K562 (cell line): ENCODE data around the gene TMBIM4. TPM values are rescaled to one million over a fixed set of nuclear protein-coding genes. Genes with fewer than 3 reads are reported as not detected.
A peak's percentile ranks its signal among the peaks of the same experiment; 100 is the strongest.

Experiments
- BACH1 ChIP-seq: fragments of 200-800 bp; sonication (Bioruptor generic); IDR thresholded peaks from 2 replicates; pipeline ENCODE4 v1.6.1; 2016; ENCODE audit warnings: missing genetic modification characterization, missing compliant biosample characterization
- DMBX1 ChIP-seq: fragments of 250-450 bp; sonication (Bioruptor Pico); IDR thresholded peaks from 2 replicates; pipeline ENCODE4 v1.8.0; 2022; ENCODE audit warnings: inconsistent platforms, mild to moderate bottlenecking, moderate library complexity, borderline replicate concordance
- DPF2 ChIP-seq: fragments of 450-650 bp; IDR thresholded peaks from 2 replicates; pipeline ENCODE4 v1.6.1; 2016
- ELF2 ChIP-seq: fragments of 250-450 bp; sonication (Bioruptor Pico); IDR thresholded peaks from 2 replicates; pipeline ENCODE4 v1.5.0; 2021; ENCODE audit warnings: mild to moderate bottlenecking
- EP400 ChIP-seq: fragments of 450-650 bp; IDR thresholded peaks from 2 replicates; pipeline ENCODE4 v1.6.1; 2017; ENCODE audit warnings: antibody characterized with exemption, mild to moderate bottlenecking, moderate library complexity
- ESRRB ChIP-seq: fragments of 250-450 bp; sonication (Bioruptor Pico); IDR thresholded peaks from 2 replicates; pipeline ENCODE4 v1.5.0; 2020; ENCODE audit warnings: mild to moderate bottlenecking, moderate library complexity, borderline replicate concordance
- EZH2 ChIP-seq: IDR thresholded peaks from 2 replicates; pipeline ENCODE4 v1.6.1; 2012; ENCODE audit warnings: low read depth, mild to moderate bottlenecking, inconsistent platforms, low read length, borderline replicate concordance
- FOXJ3 ChIP-seq: sonication (generic); formaldehyde crosslinking; IDR thresholded peaks from 2 replicates; pipeline ENCODE4 v1.4.0; 2020; ENCODE audit warnings: mild to moderate bottlenecking, missing genetic modification reagents
- HDAC2 ChIP-seq: fragments of 450-650 bp; IDR thresholded peaks from 2 replicates; pipeline ENCODE4 v1.6.1; 2016; ENCODE audit warnings: mild to moderate bottlenecking
- HLTF ChIP-seq: fragments of 450-650 bp; IDR thresholded peaks from 2 replicates; pipeline ENCODE4 v1.6.1; 2016
- HNRNPL ChIP-seq: fragments of 200-400 bp; formaldehyde crosslinking; IDR thresholded peaks from 2 replicates; pipeline ENCODE4 v1.6.1; 2017; ENCODE audit warnings: low read depth, mild to moderate bottlenecking, low read length
- MED1 ChIP-seq: sonication (generic); formaldehyde crosslinking; IDR thresholded peaks from 2 replicates; pipeline ENCODE4 v1.8.1; 2023; ENCODE audit warnings: missing genetic modification reagents, borderline replicate concordance
- PRPF4 ChIP-seq: fragments of 200-400 bp; formaldehyde crosslinking; IDR thresholded peaks from one replicate; pipeline ENCODE4 v1.6.1; 2017; ENCODE audit warnings: low read length, low read depth, mild to moderate bottlenecking; ENCODE audit not compliant: insufficient read depth, poor library complexity, severe bottlenecking
- RAD51 ChIP-seq: fragments of 450-650 bp; IDR thresholded peaks from 2 replicates; pipeline ENCODE4 v1.7.1; 2016; ENCODE audit warnings: low read depth, mild to moderate bottlenecking, borderline replicate concordance
- SMARCC2 ChIP-seq: fragments of 450-650 bp; IDR thresholded peaks from 2 replicates; pipeline ENCODE4 v1.6.1; 2017; ENCODE audit warnings: antibody characterized with exemption, moderate library complexity, mild to moderate bottlenecking, low read depth
- SPI1 ChIP-seq: IDR thresholded peaks from 2 replicates; pipeline ENCODE4 v1.6.1; 2011; ENCODE audit warnings: low read depth, low read length, control low read depth, borderline replicate concordance
- TRIM28 ChIP-seq: fragments of 450-650 bp; IDR thresholded peaks from 2 replicates; pipeline ENCODE4 v1.6.1; 2017
- ZNF212 ChIP-seq: fragments of 450-650 bp; formaldehyde crosslinking; IDR thresholded peaks from 2 replicates; pipeline ENCODE4 v1.4.0; 2020; ENCODE audit warnings: mild to moderate bottlenecking
- ZNF274 ChIP-seq: IDR thresholded peaks from 2 replicates; pipeline ENCODE4 v1.6.1; 2011; ENCODE audit warnings: low read depth, mild to moderate bottlenecking, low read length, moderate library complexity, borderline replicate concordance
- ZSCAN29 ChIP-seq: fragments of 450-650 bp; IDR thresholded peaks from 2 replicates; pipeline ENCODE4 v1.6.1; 2017
- polyA plus RNA-seq, 8 experiments: library from polyadenylated mRNA; depleted of rRNA in 4 of 8; stranded (reverse) in 5 of 8; unstranded in 3 of 8; fragments of >200 nt; fragmentation: Nextera tagmentation in 2 of 8; fragmentation: Illumina TruSeq in 1 of 8; extraction: Ambion mirVana in 2 of 8; extraction: Trizol in 1 of 8; gene quantifications; 2 replicates each; pipeline versions ENCODE4 v1.2.1 to v1.2.3, GENCODE V29; 2011 to 2014; ENCODE audit warnings: inconsistent platforms in 1 of 8, missing spikeins in 1 of 8
- total RNA-seq, 7 experiments: library from RNA; depleted of rRNA in 6 of 7; stranded (reverse); fragments of >200 nt in 6 of 7; fragmentation: Illumina TruSeq in 2 of 7; extraction: Trizol in 2 of 7; gene quantifications; 2 replicates each; pipeline versions ENCODE4 v1.2.1 to v1.2.3, GENCODE V29; 2011 to 2021; ENCODE audit warnings: low replicate concordance in 1 of 7
- TF ChIP-seq, protein P1 (sequence below): fragments of 450-650 bp; formaldehyde crosslinking; IDR thresholded peaks from 2 replicates; pipeline ENCODE4 v1.4.0; 2022; ENCODE audit warnings: mild to moderate bottlenecking, moderate library complexity
- TF ChIP-seq, protein P2 (sequence below): fragments of 250-450 bp; sonication (Bioruptor Pico); IDR thresholded peaks from 2 replicates; pipeline ENCODE4 v1.5.0; 2020; ENCODE audit warnings: mild to moderate bottlenecking, borderline replicate concordance
- TF ChIP-seq, protein P3 (sequence below): IDR thresholded peaks from 3 replicates; pipeline ENCODE4 v1.6.1; 2011; ENCODE audit warnings: borderline replicate concordance, mild to moderate bottlenecking; ENCODE audit not compliant: insufficient read length, insufficient read depth

TMBIM4 gene
- total and polyA plus RNA-seq, 9 of the 15 experiments (the other 6 are each of a cell fraction or from before 2014, with no cell fraction given), result 18.6 to 272 (median 50.0) TPM

DNA sequence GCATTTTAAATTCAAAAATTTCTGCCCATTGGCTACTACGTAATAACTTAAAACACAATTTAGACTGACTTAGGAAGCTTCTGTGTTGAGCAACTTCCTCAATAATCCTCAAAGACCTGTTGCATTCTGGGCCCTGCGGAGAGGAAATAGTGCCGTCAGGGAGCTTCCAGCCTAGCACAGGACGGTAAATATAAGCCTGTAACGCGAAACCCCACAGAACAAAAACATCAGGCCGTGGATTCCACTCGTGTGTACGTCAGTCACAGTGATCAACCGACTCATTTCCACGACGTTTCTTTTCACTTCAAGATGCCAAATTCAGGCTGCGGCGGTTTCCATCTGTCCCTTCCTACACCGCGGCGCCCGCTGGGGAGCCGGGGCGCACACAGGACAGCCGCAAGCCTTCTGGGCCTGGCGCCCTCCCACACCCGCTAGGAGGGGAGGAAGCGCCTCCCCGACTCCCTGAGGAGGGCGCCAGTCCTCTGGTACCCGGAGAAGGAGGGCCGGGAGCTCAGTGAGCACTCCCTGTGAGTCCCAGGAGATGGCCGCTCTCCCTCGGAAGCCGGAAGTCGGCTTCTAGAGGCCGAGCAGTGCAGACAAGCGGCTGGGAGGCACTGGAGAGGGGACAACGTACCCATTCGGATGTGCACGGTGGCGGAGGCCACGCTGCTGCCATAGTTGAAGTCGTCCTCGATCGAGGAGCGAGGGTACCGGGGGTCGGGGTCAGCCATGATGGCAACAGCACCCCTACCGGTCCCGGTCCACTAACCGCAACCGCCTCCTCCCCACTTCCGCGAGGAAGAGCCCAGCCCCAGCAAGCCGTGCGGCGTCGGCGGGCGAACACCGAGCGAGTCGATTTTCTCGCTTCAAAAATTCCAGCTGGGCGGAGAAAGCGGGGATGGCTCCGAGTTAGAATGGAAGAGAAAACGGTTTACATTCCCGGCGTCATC lies at the start of gene TMBIM4 (continued):
- no peak for TF ChIP-seq ZNF274
- TF ChIP-seq, protein P1, sequence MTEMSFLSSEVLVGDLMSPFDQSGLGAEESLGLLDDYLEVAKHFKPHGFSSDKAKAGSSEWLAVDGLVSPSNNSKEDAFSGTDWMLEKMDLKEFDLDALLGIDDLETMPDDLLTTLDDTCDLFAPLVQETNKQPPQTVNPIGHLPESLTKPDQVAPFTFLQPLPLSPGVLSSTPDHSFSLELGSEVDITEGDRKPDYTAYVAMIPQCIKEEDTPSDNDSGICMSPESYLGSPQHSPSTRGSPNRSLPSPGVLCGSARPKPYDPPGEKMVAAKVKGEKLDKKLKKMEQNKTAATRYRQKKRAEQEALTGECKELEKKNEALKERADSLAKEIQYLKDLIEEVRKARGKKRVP (CRISPR knock-in tag), result no peak
- TF ChIP-seq, protein P2, sequence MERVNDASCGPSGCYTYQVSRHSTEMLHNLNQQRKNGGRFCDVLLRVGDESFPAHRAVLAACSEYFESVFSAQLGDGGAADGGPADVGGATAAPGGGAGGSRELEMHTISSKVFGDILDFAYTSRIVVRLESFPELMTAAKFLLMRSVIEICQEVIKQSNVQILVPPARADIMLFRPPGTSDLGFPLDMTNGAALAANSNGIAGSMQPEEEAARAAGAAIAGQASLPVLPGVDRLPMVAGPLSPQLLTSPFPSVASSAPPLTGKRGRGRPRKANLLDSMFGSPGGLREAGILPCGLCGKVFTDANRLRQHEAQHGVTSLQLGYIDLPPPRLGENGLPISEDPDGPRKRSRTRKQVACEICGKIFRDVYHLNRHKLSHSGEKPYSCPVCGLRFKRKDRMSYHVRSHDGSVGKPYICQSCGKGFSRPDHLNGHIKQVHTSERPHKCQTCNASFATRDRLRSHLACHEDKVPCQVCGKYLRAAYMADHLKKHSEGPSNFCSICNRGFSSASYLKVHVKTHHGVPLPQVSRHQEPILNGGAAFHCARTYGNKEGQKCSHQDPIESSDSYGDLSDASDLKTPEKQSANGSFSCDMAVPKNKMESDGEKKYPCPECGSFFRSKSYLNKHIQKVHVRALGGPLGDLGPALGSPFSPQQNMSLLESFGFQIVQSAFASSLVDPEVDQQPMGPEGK (CRISPR knock-in tag), result no peak
- no peak for TF ChIP-seq ZNF212 (CRISPR knock-in tag)
- TF ChIP-seq DMBX1 (CRISPR knock-in tag), result no peak; the same call in 1 of the 2 replicates
- TF ChIP-seq HNRNPL, result no peak
- TF ChIP-seq MED1 (CRISPR knock-in tag), result no peak
- TF ChIP-seq ESRRB, result no peak
- peak; percentile 41; the same call in 1 of the 2 replicates for TF ChIP-seq SMARCC2
- TF ChIP-seq DPF2, result no peak; the same call in 1 of the 2 replicates
- TF ChIP-seq, protein P3, sequence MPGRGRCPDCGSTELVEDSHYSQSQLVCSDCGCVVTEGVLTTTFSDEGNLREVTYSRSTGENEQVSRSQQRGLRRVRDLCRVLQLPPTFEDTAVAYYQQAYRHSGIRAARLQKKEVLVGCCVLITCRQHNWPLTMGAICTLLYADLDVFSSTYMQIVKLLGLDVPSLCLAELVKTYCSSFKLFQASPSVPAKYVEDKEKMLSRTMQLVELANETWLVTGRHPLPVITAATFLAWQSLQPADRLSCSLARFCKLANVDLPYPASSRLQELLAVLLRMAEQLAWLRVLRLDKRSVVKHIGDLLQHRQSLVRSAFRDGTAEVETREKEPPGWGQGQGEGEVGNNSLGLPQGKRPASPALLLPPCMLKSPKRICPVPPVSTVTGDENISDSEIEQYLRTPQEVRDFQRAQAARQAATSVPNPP, result no peak
- peak; percentile 94 for TF ChIP-seq EP400
- no peak for TF ChIP-seq EZH2
- TF ChIP-seq TRIM28, result peak; percentile 55
- TF ChIP-seq ELF2, result peak; percentile 97
- peak; percentile 76; the same call in 1 of the 2 replicates for TF ChIP-seq SPI1
- TF ChIP-seq RAD51, result 0 out of 2 replicates have a peak, but pooled peaks have one; percentile 20
- TF ChIP-seq BACH1, result no peak
- TF ChIP-seq HLTF, result peak; percentile 88; the same call in 1 of the 2 replicates
- TF ChIP-seq PRPF4, result peak; percentile 47
- TF ChIP-seq ZSCAN29, result no peak
- peak; percentile 58; the same call in 1 of the 2 replicates for TF ChIP-seq HDAC2
- no peak for TF ChIP-seq FOXJ3 (CRISPR knock-in tag)
